HG03045 (cell line): ENCODE measurements around the gene SKA3.
"Not testable (repeated sequence)": the region's sequence is repeated elsewhere in the genome, so short reads cannot be mapped to it uniquely, and the experiment has no call there.

ENCODE experiments used
- ATAC-seq: cut with Tn5 transposase; IDR thresholded peaks from one replicate; pipeline ENCODE4 v1.9.1; 2021; ENCODE audit warnings: mild to moderate bottlenecking, moderate library complexity; ENCODE audit not compliant: unreplicated experiment

The SKA3 gene

GRCh38 chr13:21176215-21176981 is at the start of gene SKA3, which contains the start of gene MRPL57:
TSS of gene SKA3 (minus strand) at chr13:21176552. CDS start at chr13:21176477, 75 bp downstream.
TSS of gene MRPL57 (plus strand) at chr13:21176658. CDS start at chr13:21176917, 259 bp downstream.
- peak; percentile 84 for ATAC-seq

GRCh38 chr13:21225082-21225481 is 48.7 kb upstream of the SKA3 start:
- ATAC-seq: no peak

GRCh38 chr13:21221268-21221667 is 44.9 kb upstream of the SKA3 start:
- no peak for ATAC-seq

DNA sequence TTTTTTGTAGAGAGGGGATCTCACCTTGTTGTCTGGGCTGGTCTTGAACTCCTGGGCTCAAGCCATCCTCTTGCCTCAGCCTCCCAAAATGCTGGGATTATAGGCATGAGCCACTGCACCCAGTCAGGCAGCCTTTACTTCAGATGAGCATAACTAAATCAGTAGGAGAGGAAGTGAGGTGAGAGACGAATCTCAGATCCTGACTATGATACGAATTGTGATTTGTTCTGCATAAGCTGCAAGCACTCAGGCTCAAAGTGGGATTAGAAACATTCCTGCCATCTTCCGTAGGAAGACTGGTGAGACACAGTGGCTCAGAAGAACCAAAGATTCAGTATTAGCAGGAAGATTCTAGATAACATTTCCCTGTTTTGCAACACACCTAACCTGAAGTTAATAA is 43.4 kb upstream of the SKA3 start:
- not testable (repeated sequence) for ATAC-seq

- peak; percentile 53 for ATAC-seq
These were observed 42.7 kb upstream of the SKA3 start for GRCh38 chr13:21219036-21219381.

DNA sequence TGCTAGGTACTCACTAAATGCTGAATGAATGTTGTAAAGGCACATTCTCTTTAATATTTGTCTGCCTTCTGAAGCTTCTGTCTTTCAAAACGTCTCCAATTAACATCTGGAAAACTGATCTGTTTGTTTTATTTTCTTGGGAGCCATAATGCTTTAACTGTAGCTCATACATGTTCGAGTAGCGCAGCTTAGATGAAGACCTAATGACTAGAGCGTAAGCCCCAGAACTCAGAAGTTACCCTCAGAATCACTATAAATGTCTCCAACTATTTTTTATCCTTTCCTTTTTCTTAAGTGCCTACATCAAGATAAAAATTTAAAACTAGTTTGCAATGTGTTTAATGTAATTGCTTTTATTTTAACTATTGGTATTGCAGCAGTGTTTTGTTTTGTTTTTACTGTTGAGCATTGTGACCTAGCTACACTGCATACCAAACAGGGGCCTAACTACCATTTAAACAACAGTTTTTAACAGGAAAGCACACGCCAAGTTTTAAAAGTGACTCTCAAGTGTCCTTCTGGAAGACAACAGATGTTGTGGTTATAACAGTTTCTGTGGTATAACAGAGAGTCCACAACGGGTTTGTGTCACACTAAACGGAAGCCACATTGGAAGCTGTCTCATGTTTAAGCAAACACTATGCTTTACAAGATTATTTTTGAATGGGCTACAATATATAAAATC is 42.1 kb upstream of the SKA3 start:
- ATAC-seq: peak; percentile 98

DNA sequence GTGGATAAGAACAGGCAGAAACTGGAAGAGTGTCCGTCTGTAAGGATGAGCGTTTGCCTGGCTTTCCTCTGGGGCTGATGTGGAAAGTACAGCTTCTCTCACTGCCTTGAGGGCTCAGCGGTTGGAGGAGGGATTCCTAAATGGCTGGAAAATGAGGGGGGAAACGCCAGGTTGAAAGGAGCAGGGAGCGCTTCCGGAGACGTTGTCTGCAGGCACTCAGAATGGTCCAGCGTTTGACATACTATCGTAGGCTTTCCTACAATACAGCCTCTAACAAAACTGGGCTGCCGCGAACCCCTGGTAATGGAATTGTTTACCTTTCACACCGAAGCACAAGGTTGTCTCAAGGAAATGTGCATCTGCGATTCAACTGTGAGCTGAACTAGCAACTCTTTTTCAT is 40.0 kb upstream of the SKA3 start:
- ATAC-seq: no peak

DNA sequence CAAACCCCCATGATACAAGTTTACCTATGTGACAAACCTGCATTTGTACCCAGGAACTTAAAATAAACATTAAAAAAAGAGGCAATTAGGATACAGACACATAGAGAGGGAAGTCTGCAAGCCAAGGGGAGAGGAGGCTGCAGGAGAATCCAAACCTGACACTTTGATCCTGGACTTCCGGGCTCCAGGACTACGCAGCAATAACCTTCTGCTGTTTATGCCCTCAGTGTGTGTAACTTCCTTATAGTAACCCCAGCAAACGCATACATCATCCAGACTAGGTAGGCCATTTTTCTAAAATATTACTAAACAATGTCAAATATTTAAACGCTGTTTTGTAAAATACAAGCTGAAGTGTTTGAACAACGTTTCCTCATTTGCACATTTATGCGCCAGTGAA is 39.1 kb upstream of the SKA3 start:
- ATAC-seq: not testable (repeated sequence)

GRCh38 chr13:21212138-21212775 is 35.9 kb upstream of the SKA3 start:
- no peak for ATAC-seq

- no peak for ATAC-seq
These were observed 32.4 kb upstream of the SKA3 start for GRCh38 chr13:21208652-21209154.

- ATAC-seq: no peak
These were observed 26.6 kb upstream of the SKA3 start for GRCh38 chr13:21202767-21203531.

- ATAC-seq: not testable (repeated sequence)
These were observed 25.3 kb upstream of the SKA3 start for GRCh38 chr13:21201456-21202190.

- ATAC-seq: not testable (repeated sequence)
These were observed 22.0 kb upstream of the SKA3 start for GRCh38 chr13:21198391-21198790.

DNA sequence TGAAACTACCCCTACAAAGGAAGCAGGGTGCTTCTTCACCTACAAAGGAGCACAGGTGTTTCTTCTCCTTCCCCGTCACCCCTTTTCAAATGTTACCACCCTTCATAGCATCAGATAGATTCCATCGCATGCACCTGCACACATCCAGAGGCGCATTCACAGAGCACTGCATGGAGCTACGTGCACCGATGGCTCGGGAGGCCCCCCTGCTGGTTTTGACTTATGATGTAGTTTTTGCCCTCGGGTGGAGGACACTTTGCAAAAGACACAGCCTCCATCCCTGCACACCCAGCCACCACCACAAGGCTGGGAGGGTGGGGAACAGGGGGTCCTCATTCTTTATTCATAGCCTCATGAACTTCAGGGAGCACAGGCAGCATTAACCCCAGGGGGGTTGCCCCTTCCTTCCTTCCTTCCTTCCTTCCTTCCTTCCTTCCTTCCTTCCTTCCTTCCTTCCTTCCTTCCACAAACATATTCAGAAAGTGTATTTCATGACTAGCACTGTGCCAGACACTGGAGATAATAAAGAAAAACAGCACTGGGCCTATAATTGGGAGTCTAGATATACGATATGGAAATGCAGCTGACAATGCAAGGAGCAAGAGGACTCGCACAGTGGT is 21.4 kb upstream of the SKA3 start:
- ATAC-seq: not testable (repeated sequence)

GRCh38 chr13:21194756-21195155 is 18.4 kb upstream of the SKA3 start:
- not testable (repeated sequence) for ATAC-seq

- ATAC-seq: not testable (repeated sequence)
These were observed 10.1 kb upstream of the SKA3 start for GRCh38 chr13:21186410-21186809.

- ATAC-seq: no peak
These were observed 5.3 kb upstream of the SKA3 start for GRCh38 chr13:21181671-21182070.

DNA sequence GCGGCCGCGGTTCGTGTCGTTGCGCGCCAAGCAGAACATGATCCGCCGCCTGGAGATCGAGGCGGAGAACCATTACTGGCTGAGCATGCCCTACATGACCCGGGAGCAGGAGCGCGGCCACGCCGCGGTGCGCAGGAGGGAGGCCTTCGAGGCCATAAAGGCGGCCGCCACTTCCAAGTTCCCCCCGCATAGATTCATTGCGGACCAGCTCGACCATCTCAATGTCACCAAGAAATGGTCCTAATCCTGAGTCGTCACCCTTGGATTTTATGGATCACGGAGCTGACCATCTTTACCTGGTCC is 581 bp upstream of the SKA3 start:
- peak; percentile 34 for ATAC-seq

GRCh38 chr13:21175656-21176214 is 617 bp downstream of the SKA3 start:
- no peak for ATAC-seq

- ATAC-seq: not testable (repeated sequence)
These were observed 2.6 kb downstream of the SKA3 start for GRCh38 chr13:21173767-21174166.
